Activated naive CD8-positive, alpha-beta T cell treated with anti-CD3 and anti-CD28 coated beads, Interleukin-2, amount 10 ng/mL, durations not matched to agents 7 days and 5 days (primary cell): Measurements from ENCODE around the gene STMP1. TPM values are rescaled to one million over a fixed set of nuclear protein-coding genes. Genes with fewer than 3 reads are reported as not detected.
A peak's percentile ranks its signal among the peaks of the same experiment; 100 is the strongest.
"Not testable (repeated sequence)": the region's sequence is repeated elsewhere in the genome, so short reads cannot be mapped to it uniquely, and the experiment has no call there.

Experiments
- ATAC-seq: fragments of 150-1000 bp; cut with Tn5 transposase; one replicate; pipeline ENCODE4 v1.10.0; 2021; ENCODE audit warnings: low read depth, moderate library complexity
- POLR2A ChIA-PET: fragments of 350-600 bp; sonication (Branson Sonifier 250); formaldehyde crosslinking; loops from one replicate; lab custom pipeline; 2021; ENCODE audit warnings: antibody characterized with exemption; lab: Charles Lee
- DNase-seq: peaks from one replicate; pipeline ENCODE4 v3.0.0; 2021
- H3K27ac Mint-ChIP-seq: one replicate; pipeline ENCODE4 v1.8.0; 2022; ENCODE audit warnings: mild to moderate bottlenecking, mixed read lengths
- H3K27me3 Mint-ChIP-seq: one replicate; pipeline ENCODE4 v1.8.0; 2022; ENCODE audit warnings: mild to moderate bottlenecking, moderate library complexity, mixed read lengths
- H3K36me3 Mint-ChIP-seq: one replicate; pipeline ENCODE4 v1.8.0; 2021; ENCODE audit warnings: mild to moderate bottlenecking, mixed read lengths
- H3K4me1 Mint-ChIP-seq: one replicate; pipeline ENCODE4 v1.8.0; 2021; ENCODE audit warnings: mixed read lengths
- H3K4me3 Mint-ChIP-seq: one replicate; pipeline ENCODE4 v1.8.0; 2022; ENCODE audit warnings: mild to moderate bottlenecking, moderate library complexity, mixed read lengths
- H3K9me3 Mint-ChIP-seq: one replicate; pipeline ENCODE4 v1.8.0; 2021; ENCODE audit warnings: mixed read lengths
- total RNA-seq, 2 experiments: library from RNA; stranded (reverse); gene quantifications; one replicate each; pipeline ENCODE4 v1.2.3, GENCODE V29; 2021

The STMP1 gene
- total RNA-seq, 2 experiments from 2014 or later = 23.1 to 23.3 TPM

DNA sequence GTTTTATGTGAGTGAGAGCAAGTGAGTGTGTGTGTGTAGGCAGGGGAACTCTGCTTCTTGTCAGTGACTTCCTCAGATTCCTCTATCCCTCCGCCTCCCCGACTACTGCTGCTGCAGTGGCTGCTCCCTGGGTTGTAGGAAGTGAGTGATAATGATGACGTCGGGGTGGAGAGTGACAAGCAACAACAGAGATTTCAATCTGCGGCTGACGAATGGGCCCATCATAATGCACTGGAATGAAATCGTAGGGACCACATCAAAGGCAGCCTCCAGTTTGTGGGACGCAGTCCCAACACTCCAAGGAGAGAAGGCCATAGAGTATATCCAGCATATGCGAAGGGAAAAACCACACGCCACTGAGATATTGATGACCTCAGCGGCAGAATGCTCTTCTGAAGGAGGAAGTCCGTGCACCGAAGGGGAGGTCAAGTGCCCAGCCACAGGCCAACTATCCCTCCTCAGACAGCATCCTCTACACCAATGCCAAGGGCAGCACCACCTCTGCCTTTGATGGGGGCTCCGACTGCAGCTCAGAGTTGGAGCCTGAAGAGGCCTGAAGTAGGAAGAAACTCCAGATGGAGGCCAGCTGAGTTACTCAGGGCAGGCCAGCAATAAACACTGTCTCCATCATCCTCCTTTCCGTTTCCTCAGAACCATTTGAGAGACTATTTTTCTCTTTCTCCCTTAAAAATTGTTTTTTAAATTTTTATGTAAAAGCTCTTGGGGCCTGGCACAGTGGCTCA is 11.3 kb upstream of the STMP1 start:
- no peaks in the 10 kb centered on the region for H3K9me3 Mint-ChIP-seq
- H3K4me1 Mint-ChIP-seq = peaks cover 2% of the 10 kb centered on the region
- H3K27ac Mint-ChIP-seq = no peak overlapping the region
- peaks cover 11% of the 10 kb centered on the region for H3K36me3 Mint-ChIP-seq
- POLR2A ChIA-PET = no interaction called here
- ATAC-seq (no peak), DNase-seq (no peak)
- no peak overlapping the region for H3K4me3 Mint-ChIP-seq
- no peaks in the 10 kb centered on the region for H3K27me3 Mint-ChIP-seq

DNA sequence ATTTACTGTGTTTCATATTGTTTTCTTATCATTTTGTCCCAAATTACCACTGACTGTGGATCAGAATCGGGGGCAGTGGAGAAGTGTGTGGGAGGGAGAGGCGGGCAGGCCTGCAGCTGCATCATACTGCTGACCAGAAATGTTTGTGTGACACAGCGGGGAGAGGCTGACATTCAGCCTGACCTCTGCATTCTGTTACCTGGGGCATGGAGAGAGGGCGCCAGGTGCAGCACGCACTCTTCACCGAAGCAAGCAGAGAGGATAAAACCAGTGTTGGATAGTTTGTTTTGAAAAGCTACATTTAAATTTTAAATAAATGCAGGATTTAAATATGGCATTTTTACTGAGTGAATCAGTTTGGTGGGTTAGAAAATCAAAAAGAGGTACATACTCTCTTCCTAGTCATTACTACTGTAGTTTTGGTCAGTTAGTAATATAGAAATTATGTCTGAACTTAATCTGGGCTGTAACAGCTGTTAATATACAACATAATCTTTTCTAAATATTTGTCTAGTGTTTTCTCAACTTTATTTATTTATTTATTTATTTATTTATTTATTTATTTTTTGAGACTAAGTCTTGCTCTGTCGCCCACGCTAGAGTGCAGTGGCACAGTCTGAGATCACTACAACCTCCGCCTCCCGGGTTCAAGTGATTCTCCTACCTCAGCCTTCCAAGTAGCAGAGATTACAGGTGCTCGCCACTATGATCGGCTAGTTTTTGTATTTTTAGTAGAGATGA is 8.8 kb upstream of the STMP1 start:
- Mint-ChIP-seq H3K27me3 (no peaks in the 10 kb centered on the region), H3K4me1 (peaks cover 2% of the 10 kb centered on the region), H3K4me3 (no peak overlapping the region), H3K9me3 (no peaks in the 10 kb centered on the region), H3K27ac (no peak overlapping the region), H3K36me3 (peaks cover 6% of the 10 kb centered on the region)
- DNase-seq = no peak
- ATAC-seq = no peak
- POLR2A ChIA-PET = no interaction called here

DNA sequence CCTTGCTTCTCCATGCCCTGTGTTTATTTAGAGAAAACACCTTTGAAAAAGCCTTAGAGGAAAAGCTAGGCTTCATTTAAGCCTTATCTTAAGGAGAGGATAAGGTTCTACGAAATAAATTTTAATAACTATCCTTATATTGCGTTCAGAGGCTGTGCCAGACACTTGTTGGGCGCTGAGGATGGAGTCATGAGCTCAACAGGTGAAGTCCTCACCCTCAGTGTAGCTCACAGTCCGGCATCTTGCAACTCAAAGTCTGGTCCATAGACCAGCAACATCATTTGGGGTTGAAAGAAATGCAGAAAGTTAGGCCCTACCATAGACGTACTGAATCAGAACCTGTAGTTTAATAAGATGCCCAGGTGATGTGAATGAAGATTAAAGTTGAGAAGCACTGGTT is 3.8 kb upstream of the STMP1 start:
- ATAC-seq (no peak), DNase-seq (no peak)
- H3K4me1 Mint-ChIP-seq = peaks cover 8% of the 10 kb centered on the region
- POLR2A ChIA-PET = no interaction called here
- H3K27ac Mint-ChIP-seq = no peak overlapping the region
- H3K9me3 Mint-ChIP-seq = no peaks in the 10 kb centered on the region
- no peak overlapping the region for H3K4me3 Mint-ChIP-seq
- no peaks in the 10 kb centered on the region for H3K27me3 Mint-ChIP-seq
- no peaks in the 10 kb centered on the region for H3K36me3 Mint-ChIP-seq

DNA sequence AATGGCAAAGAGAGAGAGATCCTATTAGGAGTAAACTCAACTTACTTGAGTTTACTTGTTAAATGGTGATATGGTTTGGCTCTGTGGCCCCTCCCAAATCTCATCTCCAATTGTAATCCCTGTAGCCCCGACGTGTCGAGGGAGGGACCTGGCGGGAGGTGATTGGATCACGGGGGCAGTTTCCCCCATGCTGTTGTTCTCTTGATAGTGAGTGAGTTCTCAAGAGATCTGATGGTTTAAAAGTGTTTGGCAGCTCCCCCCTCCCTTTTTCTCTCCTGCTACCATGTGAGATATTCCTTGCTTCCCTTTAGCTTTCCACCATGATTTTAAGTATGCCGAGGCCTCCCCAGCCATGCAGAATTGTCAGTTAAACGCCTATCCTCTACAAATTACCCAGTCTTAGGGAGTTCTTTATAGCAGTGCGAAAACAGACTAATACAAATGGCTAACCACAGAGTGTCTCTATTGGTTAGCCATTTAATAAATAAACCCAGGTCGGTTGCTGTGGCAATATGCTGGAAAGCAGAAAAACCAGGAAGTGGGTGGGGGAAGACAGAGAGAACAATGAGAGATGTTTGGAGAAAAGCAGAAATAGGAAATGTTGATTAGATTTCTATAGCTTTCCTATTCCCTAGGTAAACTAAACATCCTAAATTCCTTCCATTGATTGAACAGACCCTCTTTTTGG is 3.0 kb upstream of the STMP1 start:
- POLR2A ChIA-PET = no interaction called here
- H3K27ac Mint-ChIP-seq = no peak overlapping the region
- H3K27me3 Mint-ChIP-seq = no peaks in the 10 kb centered on the region
- ATAC-seq (no peak), DNase-seq (no peak)
- no peaks in the 10 kb centered on the region for H3K36me3 Mint-ChIP-seq
- H3K4me3 Mint-ChIP-seq = no peak overlapping the region
- H3K4me1 Mint-ChIP-seq = peaks cover 12% of the 10 kb centered on the region
- no peaks in the 10 kb centered on the region for H3K9me3 Mint-ChIP-seq

DNA sequence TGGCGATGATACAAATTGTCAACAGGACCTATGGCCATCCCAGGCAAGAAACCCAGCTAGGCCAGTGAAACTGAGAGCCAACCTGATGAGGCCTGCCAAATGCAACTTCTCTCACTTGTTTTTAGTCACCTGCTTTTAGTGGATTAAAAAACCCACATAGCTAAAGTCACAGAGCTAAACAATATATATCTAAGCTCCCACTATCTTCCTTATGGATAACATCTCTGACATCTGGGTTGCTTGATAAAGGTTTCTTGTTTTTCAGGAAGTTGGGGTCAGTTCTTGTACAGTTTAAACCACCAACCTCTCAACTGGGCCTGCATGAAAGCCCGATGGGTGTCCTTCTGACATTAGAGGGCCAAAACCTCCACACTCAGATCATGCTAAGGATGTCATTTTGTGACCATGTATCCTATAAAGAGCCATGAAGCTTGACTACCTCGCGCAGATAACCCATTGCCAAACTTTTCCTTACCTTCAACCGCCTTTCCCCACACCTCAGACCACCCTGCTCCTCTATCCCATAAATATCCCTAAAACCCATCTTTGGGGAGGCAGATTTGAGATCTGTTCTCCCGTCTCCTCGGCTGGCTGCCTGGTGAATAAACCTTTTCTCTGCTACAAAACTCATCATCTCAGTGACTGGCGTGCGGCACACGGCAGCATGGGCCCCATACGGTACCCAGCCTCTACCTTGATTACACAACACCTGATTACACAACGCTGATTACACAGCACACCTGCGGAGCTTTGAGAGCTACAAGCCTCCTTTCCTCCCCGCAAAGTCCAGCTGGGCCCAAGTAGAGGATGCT is 797 bp upstream of the STMP1 start:
- peak overlapping the region; percentile 91 for H3K4me3 Mint-ChIP-seq
- POLR2A ChIA-PET = interaction anchor here (1.3 to 1.5 kb wide), 2 partner anchors 19 to 314 kb away, joined by 3 to 7 read pairs; no protein-coding TSS in a partner anchor
- DNase-seq (no peak), ATAC-seq (no peak)
- peak overlapping the region; percentile 87 for H3K27ac Mint-ChIP-seq
- no peaks in the 10 kb centered on the region for H3K9me3 Mint-ChIP-seq
- no peaks in the 10 kb centered on the region for H3K27me3 Mint-ChIP-seq
- peaks cover 15% of the 10 kb centered on the region for H3K4me1 Mint-ChIP-seq
- H3K36me3 Mint-ChIP-seq = no peaks in the 10 kb centered on the region

DNA sequence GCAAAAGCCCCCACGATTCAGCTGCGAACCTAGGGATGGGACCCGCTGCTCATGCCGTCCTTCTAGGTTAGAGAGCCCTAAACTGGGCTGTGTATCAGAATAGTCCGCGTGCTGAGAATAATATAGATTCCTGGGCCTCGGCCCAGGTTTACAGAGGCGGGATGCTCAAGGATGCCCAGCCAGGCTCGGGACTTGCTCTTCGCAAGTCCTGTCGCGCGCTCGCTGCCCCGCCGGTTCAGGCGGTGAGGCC is 266 bp upstream of the STMP1 start:
- Mint-ChIP-seq H3K4me3 (peak overlapping the region; percentile 91), H3K9me3 (no peaks in the 10 kb centered on the region), H3K27ac (peak overlapping the region; percentile 87), H3K4me1 (peaks cover 17% of the 10 kb centered on the region), H3K36me3 (peaks cover 2% of the 10 kb centered on the region), H3K27me3 (no peaks in the 10 kb centered on the region)
- DNase-seq (no peak), ATAC-seq (no peak)
- POLR2A ChIA-PET = interaction anchor here (1.3 to 1.5 kb wide), 2 partner anchors 18 to 313 kb away, joined by 3 to 7 read pairs; no protein-coding TSS in a partner anchor

DNA sequence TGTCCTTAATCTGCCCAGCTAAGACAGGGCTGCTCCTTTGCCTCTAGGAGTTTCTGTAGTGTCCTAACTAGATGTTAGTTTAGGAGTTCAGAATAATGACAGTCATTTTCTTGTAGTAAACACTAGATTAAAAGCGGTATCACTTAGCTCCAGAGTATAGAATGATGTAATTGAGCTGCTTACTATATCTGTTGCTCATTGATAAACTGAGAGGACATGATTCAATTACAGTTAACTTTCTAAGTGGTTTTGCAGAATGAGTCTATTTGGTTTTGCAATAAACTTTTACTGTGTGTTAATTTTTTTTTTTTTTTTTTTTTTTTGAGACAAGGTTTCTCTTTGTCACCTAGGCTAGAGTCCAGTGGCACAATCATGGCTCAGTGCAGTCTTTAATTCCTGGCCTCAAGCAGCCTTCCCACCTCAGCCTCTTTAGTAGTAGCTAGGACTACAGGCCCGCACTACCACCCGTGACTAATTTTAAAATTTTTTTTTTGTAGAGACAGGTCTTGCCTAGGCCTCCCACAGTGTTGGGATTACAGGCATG is 1.8 kb downstream of the STMP1 start:
- no peaks in the 10 kb centered on the region for H3K27me3 Mint-ChIP-seq
- H3K9me3 Mint-ChIP-seq = no peaks in the 10 kb centered on the region
- H3K4me3 Mint-ChIP-seq = peak overlapping the region; percentile 91
- ATAC-seq (no peak), DNase-seq (no peak)
- peaks cover 15% of the 10 kb centered on the region for H3K36me3 Mint-ChIP-seq
- POLR2A ChIA-PET = no interaction called here
- peaks cover 20% of the 10 kb centered on the region for H3K4me1 Mint-ChIP-seq
- no peak overlapping the region for H3K27ac Mint-ChIP-seq

DNA sequence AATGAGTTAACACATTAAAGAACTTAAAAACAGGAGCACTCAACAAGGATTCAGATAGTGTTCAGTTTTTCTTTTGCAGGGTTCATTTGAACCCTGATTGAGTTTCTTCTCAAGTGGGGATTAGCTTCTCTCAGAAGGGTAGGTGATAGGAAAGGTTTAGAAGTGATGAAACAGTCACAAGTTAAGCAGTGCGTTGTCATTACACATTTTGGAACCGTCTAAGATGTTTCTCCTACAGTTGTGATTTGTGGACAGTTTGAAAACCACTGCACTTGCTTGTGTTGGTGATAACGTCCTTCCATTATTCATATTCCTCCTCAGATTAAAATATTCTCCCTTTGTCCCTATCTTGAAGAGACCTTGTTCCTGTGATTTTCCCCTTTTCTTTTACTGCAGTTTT is 2.7 kb downstream of the STMP1 start:
- ATAC-seq (no peak), DNase-seq (no peak)
- H3K27ac Mint-ChIP-seq = no peak overlapping the region
- no peak overlapping the region for H3K4me3 Mint-ChIP-seq
- peaks cover 15% of the 10 kb centered on the region for H3K36me3 Mint-ChIP-seq
- H3K9me3 Mint-ChIP-seq = no peaks in the 10 kb centered on the region
- H3K4me1 Mint-ChIP-seq = peaks cover 22% of the 10 kb centered on the region
- POLR2A ChIA-PET = no interaction called here
- H3K27me3 Mint-ChIP-seq = no peaks in the 10 kb centered on the region

DNA sequence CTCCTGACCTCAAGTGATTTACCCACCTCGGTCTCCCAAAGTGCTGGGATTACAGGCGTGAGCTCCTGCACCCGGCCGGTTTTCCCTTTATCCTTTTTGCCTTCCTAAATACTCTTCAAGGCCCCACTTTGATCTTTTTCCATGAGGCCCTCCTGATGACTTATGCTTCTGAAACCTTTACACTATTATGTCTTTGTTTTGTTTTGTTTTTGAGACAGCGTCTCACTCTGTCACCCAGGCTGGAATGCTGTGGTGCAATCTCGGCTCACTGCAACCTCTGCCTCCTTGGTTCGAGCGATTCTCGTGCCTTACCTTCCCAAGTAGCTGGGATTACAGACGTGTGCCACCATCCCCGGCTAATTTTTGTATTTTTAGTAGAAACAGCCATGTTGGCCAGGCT is 3.8 kb downstream of the STMP1 start:
- peaks cover 15% of the 10 kb centered on the region for H3K36me3 Mint-ChIP-seq
- no peak for DNase-seq
- no peaks in the 10 kb centered on the region for H3K9me3 Mint-ChIP-seq
- no peak overlapping the region for H3K4me3 Mint-ChIP-seq
- POLR2A ChIA-PET = interaction anchor here (0.6 kb wide), 1 partner anchor 10 kb away, joined by 3 read pairs; no protein-coding TSS in a partner anchor
- no peak overlapping the region for H3K27ac Mint-ChIP-seq
- H3K4me1 Mint-ChIP-seq = peaks cover 22% of the 10 kb centered on the region
- no peak for ATAC-seq
- no peaks in the 10 kb centered on the region for H3K27me3 Mint-ChIP-seq

DNA sequence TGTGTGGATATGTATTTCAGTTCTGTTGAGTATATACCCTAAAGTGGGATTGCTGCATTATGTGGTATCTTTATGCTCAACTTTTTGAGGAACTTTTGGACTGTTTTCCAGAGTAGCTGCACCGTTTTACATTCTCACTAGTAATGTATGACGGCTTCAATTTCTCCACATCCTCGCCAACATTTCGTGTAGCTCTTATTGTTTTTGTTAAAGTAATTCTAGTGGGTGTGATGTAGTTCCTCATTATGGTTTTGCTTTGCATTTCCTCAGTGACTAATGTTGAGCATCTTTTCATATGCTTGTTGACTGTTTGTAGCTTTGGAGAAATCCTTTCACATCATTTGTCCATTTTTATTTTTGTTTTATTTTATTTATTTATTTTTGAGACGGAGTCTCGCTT is 4.5 kb downstream of the STMP1 start:
- H3K27me3 Mint-ChIP-seq = no peaks in the 10 kb centered on the region
- peaks cover 16% of the 10 kb centered on the region for H3K4me1 Mint-ChIP-seq
- no peaks in the 10 kb centered on the region for H3K9me3 Mint-ChIP-seq
- H3K4me3 Mint-ChIP-seq = no peak overlapping the region
- H3K36me3 Mint-ChIP-seq = peaks cover 15% of the 10 kb centered on the region
- ATAC-seq = no peak
- POLR2A ChIA-PET = no interaction called here
- no peak overlapping the region for H3K27ac Mint-ChIP-seq
- no peak for DNase-seq

DNA sequence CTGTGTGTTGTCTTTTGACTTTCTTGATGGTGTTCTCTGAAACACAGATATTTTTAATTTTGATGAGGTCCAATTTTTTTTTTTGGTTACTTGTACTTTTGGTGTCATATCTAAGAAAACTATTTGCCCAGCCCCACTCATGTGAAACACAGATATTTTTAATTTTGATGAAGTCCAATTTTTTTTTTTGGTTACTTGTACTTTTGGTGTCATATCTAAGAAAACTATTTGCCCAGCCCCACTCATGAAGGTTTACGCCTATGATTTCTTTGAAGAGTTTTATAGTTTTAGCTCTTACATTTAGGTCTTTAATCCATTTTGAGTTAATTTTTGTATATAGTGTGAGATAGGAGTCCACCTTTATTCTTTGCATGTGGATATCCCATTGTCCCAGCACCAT is 5.3 kb downstream of the STMP1 start:
- Mint-ChIP-seq H3K36me3 (peaks cover 15% of the 10 kb centered on the region), H3K4me1 (peaks cover 13% of the 10 kb centered on the region)
- POLR2A ChIA-PET, H3K9me3 Mint-ChIP-seq, H3K27ac Mint-ChIP-seq, ATAC-seq, DNase-seq, H3K27me3 Mint-ChIP-seq, H3K4me3 Mint-ChIP-seq: not testable (repeated sequence)

DNA sequence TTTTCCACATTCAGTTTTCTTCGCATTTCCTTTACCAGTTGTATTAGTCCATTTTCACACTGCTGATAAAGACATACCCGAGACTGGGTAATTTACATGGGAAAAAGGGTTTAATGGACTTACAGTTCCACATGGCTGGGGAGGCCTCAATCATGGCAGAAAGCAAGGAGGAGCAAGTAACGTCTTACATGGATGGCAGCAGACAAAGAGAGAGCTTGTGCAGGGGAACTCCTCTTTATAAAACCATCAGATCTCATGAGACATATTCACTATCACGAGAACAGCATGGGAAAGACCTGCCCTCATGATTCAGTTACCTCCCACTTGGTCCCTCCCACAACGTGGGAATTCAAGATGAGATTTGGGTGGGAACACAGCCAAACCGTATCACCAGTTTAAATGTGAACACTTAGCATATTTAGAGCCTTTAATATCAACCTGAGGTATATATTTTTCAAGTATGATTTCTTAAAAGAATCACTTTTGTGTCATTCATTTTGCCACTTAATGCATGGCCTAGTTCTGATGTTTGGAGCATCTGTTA is 6.6 kb downstream of the STMP1 start:
- POLR2A ChIA-PET, H3K27me3 Mint-ChIP-seq, ATAC-seq, DNase-seq, H3K27ac Mint-ChIP-seq, H3K4me3 Mint-ChIP-seq, H3K9me3 Mint-ChIP-seq: not testable (repeated sequence)
- H3K4me1 Mint-ChIP-seq = peaks cover 14% of the 10 kb centered on the region
- H3K36me3 Mint-ChIP-seq = peaks cover 15% of the 10 kb centered on the region

DNA sequence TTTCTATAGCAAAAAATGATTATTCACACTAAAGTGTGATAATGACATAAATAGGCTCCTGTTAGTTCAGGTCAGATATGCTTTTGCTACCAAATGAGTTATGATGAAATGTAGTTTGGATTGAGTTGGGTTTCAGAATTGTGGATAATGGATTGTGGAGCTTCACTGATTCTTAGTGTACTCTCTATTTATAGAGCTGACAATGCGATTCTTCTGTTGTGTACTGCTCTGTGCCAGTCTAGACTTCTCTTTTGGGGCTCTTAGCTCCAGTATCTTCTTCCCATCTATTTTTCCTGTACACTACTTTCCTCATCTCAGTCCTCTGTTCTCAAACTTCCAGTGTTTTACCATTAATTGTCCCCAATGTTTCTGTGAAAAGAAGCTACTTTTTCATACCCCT is 7.5 kb downstream of the STMP1 start:
- DNase-seq (no peak), ATAC-seq (no peak)
- peaks cover 13% of the 10 kb centered on the region for H3K4me1 Mint-ChIP-seq
- H3K36me3 Mint-ChIP-seq = peaks cover 18% of the 10 kb centered on the region
- POLR2A ChIA-PET = no interaction called here
- H3K27me3 Mint-ChIP-seq = no peaks in the 10 kb centered on the region
- H3K4me3 Mint-ChIP-seq = no peak overlapping the region
- H3K9me3 Mint-ChIP-seq = no peaks in the 10 kb centered on the region
- no peak overlapping the region for H3K27ac Mint-ChIP-seq
